Psoas muscle (tissue), 8 donors: ENCODE data around the gene ROPN1. TPM values are rescaled to one million over a fixed set of nuclear protein-coding genes. Genes with fewer than 3 reads are reported as not detected.
"Not testable (repeated sequence)": the region's sequence is repeated elsewhere in the genome, so short reads cannot be mapped to it uniquely, and the experiment has no call there.

Experiments
- ATAC-seq, 4 donors: fragments of 200-7000 bp; cut with Tn5 transposase; one replicate each; pipeline ENCODE4 v1.9.1; 2020; ENCODE audit warnings: moderate library complexity in 3 of 4, mild to moderate bottlenecking in 2 of 4
- DNase-seq, 2 donors: peaks; one replicate each; pipeline ENCODE4 v3.0.0-alpha.2; 2020
- H3K27ac ChIP-seq: fragments of 200-600 bp; one replicate; pipeline ENCODE4 v1.8.0; 2022
- H3K27me3 ChIP-seq, 3 donors: fragments of 200-600 bp in 1 of 3; one replicate each; pipeline versions ENCODE4 v1.6.1 to v1.8.0; 2013 to 2022; ENCODE audit warnings: low read length in 2 of 3, mild to moderate bottlenecking in 2 of 3, moderate library complexity in 1 of 3; ENCODE audit not compliant: insufficient read depth in 3 of 3
- H3K36me3 ChIP-seq, 2 donors: fragments of 200-600 bp in 1 of 2; one replicate each; pipeline versions ENCODE4 v1.6.1 to v1.8.0; 2013 to 2022; ENCODE audit warnings: low read depth in 1 of 2, mild to moderate bottlenecking in 1 of 2, moderate library complexity in 1 of 2; ENCODE audit not compliant: insufficient read depth in 1 of 2
- H3K4me1 ChIP-seq: fragments of 200-600 bp; one replicate; pipeline ENCODE4 v1.8.0; 2022
- H3K4me3 ChIP-seq: fragments of 200-600 bp; one replicate; pipeline ENCODE4 v1.8.0; 2022; ENCODE audit warnings: mild to moderate bottlenecking
- H3K9me3 ChIP-seq: fragments of 200-600 bp; one replicate; pipeline ENCODE4 v1.8.0; 2022
- WGBS, 3 donors: extraction: QIAGEN DNeasy Blood & Tissue Kit; methylation state at CpG; one replicate each; pipeline versions ENCODE4 v1.1.6 to v1.1.7; 2013; 5-methylcytosine and 5-hydroxymethylcytosine counted together
- intact Hi-C, 2 donors: fragments of 100-400 bp; cut with DNase I; formaldehyde crosslinking; loops; one replicate each; pipeline versions ENCODE4 v1.11.0 to v1.14.2; 2022
- polyA plus RNA-seq, 3 donors: library from polyadenylated mRNA; stranded (reverse); fragments of 200-250 nt; gene quantifications; one replicate each; pipeline ENCODE4 v1.2.3, GENCODE V29; 2013
- total RNA-seq, 4 donors: library from RNA; stranded (reverse); fragmentation: NEBNext Ultra II Directional in 2 of 4; extraction: Animal tissue kit (Norgen Biotek cat#: 25700) in 2 of 4; gene quantifications; one replicate each; pipeline versions ENCODE4 v1.2.1 to v1.2.4, GENCODE V29; 2021 to 2023
- TF ChIP-seq, protein P1 (sequence below): fragments of 200-600 bp; IDR thresholded peaks from one replicate; pipeline ENCODE4 v1.8.0; 2022; ENCODE audit warnings: antibody characterized with exemption
- donor health status: healthy with polysubstance abuse.
- donor health status: DM: no; HTN: no; CAD: no; lungs with moderate emphysema.
- donor health status: Bipolar disorder and iron deficiency.
- donor health status: healthy.
- donor health status: DM: yes; HTN: yes; CAD: no.
- donor health status: DM: no; HTN: no; CAD: no.
- donor health status: DM: no; HTN: no; CAD: no.
- donor health status: DM: yes; HTN: yes; CAD: no.

ROPN1 gene
- total and polyA plus RNA-seq, 7 donors: not detected

- H3K27me3 ChIP-seq, H3K36me3 ChIP-seq, intact Hi-C loops, H3K27ac ChIP-seq, H3K9me3 ChIP-seq, ATAC-seq, DNase-seq, H3K4me1 ChIP-seq, H3K4me3 ChIP-seq: not testable (repeated sequence)
- 74 to 86% (median 81%) methylated on average over 1 of the region's 1 CpG for WGBS, 3 donors
Measured at GRCh38 chr3:123964793-123965192, 27.1 kb downstream of the ROPN1 start.

DNA sequence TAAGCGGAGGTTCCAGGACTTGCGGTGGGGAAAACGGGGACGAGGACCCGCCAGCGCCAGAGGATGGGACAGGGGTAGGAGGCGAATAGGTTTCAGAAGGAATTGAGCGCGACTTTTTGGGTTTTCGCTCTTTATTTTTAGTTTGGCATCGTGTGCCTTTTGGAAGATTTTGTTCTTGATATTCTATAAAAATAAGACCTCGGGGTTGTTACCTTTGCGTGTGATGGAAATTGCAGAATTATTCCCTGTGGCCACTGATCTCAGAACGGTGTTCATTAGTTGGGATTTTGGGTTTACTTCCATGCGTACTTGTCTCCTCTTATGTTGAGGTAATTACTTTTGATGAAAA lies 30.4 kb downstream of the ROPN1 start:
- no peak for DNase-seq
- Histone ChIP-seq H3K36me3 (peaks cover 0 to under 1% of the 10 kb centered on the region in 2 donors), H3K27ac (peak overlapping the region; percentile 66), H3K4me3 (peak overlapping the region; percentile 75), H3K4me1 (peaks cover 4% of the 10 kb centered on the region), H3K9me3 (no peaks in the 10 kb centered on the region), H3K27me3 (no peaks in the 10 kb centered on the region)
- WGBS, 3 donors: 5 to 7% (median 6%) methylated on average over 15 of the region's 15 CpGs
- TF ChIP-seq, protein P1, sequence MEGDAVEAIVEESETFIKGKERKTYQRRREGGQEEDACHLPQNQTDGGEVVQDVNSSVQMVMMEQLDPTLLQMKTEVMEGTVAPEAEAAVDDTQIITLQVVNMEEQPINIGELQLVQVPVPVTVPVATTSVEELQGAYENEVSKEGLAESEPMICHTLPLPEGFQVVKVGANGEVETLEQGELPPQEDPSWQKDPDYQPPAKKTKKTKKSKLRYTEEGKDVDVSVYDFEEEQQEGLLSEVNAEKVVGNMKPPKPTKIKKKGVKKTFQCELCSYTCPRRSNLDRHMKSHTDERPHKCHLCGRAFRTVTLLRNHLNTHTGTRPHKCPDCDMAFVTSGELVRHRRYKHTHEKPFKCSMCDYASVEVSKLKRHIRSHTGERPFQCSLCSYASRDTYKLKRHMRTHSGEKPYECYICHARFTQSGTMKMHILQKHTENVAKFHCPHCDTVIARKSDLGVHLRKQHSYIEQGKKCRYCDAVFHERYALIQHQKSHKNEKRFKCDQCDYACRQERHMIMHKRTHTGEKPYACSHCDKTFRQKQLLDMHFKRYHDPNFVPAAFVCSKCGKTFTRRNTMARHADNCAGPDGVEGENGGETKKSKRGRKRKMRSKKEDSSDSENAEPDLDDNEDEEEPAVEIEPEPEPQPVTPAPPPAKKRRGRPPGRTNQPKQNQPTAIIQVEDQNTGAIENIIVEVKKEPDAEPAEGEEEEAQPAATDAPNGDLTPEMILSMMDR: no peak
- intact Hi-C loops: no loop called here
- ATAC-seq: no peak

GRCh38 chr3:123960781-123961507 lies 31.0 kb downstream of the ROPN1 start, which contains the start of gene CCDC14:
Gene CCDC14, minus strand, starts transcription at chr3:123961229. Its CDS starts 56 bp downstream, at chr3:123961173.
- peak within 1 kb of the TSS; percentile 66 for H3K27ac ChIP-seq
- H3K9me3 ChIP-seq: no peaks in the 10 kb centered on the region
- DNase-seq (peak; percentile 93 to 95), ATAC-seq (peak; percentile 98 to 100 (median 100))
- H3K4me1 ChIP-seq: peaks cover 4% of the 10 kb centered on the region
- peak within 1 kb of the TSS; percentile 75 for H3K4me3 ChIP-seq
- no peaks in the 10 kb centered on the region for H3K27me3 ChIP-seq
- peaks cover 0 to 6% of the 10 kb centered on the region in 2 donors for H3K36me3 ChIP-seq
- WGBS, 3 donors: 0 to 1% (median 0%) methylated on average over 51 to 55 of the region's 55 CpGs
- intact Hi-C loops: no loop called here
- TF ChIP-seq, protein P1: no peak

GRCh38 chr3:123953735-123954134 lies 38.2 kb downstream of the ROPN1 start:
- no peaks in the 10 kb centered on the region for H3K9me3 ChIP-seq
- H3K4me3 ChIP-seq: no peak overlapping the region
- H3K27me3 ChIP-seq: no peaks in the 10 kb centered on the region
- ATAC-seq (no peak), DNase-seq (no peak)
- H3K27ac ChIP-seq: no peak overlapping the region
- H3K4me1 ChIP-seq: no peaks in the 10 kb centered on the region
- TF ChIP-seq, protein P1: no peak
- intact Hi-C loops: no loop called here
- WGBS, 3 donors: 81 to 91% (median 82%) methylated on average over 4 of the region's 4 CpGs
- peaks cover 1 to 65% of the 10 kb centered on the region in 2 donors for H3K36me3 ChIP-seq

DNA sequence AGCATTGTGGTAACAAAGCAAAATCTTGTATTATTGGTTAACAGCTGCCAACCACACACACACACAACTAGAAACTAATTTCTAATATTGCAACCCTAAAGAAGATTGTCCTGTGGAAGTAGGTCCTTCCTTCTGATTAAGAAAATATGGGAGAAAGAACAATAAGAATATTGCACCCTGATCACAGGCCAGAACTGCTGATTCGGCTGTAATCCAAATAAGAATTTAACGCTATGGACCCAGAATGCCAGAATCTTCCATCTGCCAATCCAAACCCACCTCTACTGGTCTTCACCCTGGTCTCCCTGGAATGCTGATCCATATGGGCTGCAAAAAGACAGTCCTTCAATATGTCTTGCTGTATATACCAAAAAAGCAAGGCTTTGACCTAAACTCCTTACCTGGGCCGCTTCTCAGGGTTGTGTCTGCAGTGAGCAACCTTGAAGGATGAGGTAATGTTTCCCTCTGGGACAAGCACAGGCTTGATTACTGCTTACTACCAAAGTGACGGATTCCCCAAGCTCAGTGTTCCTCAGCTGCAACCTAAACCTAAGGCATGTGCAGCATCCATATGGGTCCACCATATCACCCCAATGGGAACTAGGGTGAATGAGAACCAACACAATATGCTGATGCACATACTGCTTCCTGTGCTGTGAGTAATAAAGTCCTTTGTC lies 38.9 kb downstream of the ROPN1 start:
- DNase-seq (no peak), ATAC-seq (no peak)
- Histone ChIP-seq H3K4me1 (no peaks in the 10 kb centered on the region), H3K9me3 (no peaks in the 10 kb centered on the region), H3K27ac (no peak overlapping the region), H3K36me3 (peaks cover 2 to 72% of the 10 kb centered on the region in 2 donors), H3K27me3 (no peaks in the 10 kb centered on the region), H3K4me3 (no peak overlapping the region)
- WGBS, 3 donors: 84 to 94% (median 87%) methylated on average over 4 of the region's 4 CpGs
- intact Hi-C loops: no loop called here
- TF ChIP-seq, protein P1: no peak
